HEK293T (cell line): ENCODE results near the gene KCNC1.

Source experiments
- CTCF ChIA-PET: fragments of 350-600 bp; formaldehyde crosslinking; extraction: SDS; loops from one replicate; lab custom pipeline; 2021; ENCODE audit warnings: antibody characterized with exemption, inconsistent platforms; lab: Yijun Ruan, JAX
- POLR2A ChIA-PET: fragments of 350-600 bp; formaldehyde crosslinking; extraction: SDS; loops from one replicate; lab custom pipeline; 2020; ENCODE audit warnings: antibody characterized with exemption, inconsistent platforms; lab: Yijun Ruan, JAX
- DNase-seq: peaks from one replicate; pipeline ENCODE4 v3.0.0; 2012; ENCODE audit warnings: mixed read lengths; ENCODE audit errors: extremely low spot score
- ARNT ChIP-seq: fragments of 450-650 bp; IDR thresholded peaks from 2 replicates; pipeline ENCODE4 v1.6.1; 2017; ENCODE audit warnings: mild to moderate bottlenecking
- BHLHE40 ChIP-seq: fragments of 450-650 bp; IDR thresholded peaks from 2 replicates; pipeline ENCODE4 v1.6.1; 2016; ENCODE audit warnings: mild to moderate bottlenecking, moderate library complexity, borderline replicate concordance
- CTBP1 ChIP-seq: fragments of 450-650 bp; IDR thresholded peaks from 2 replicates; pipeline ENCODE4 v1.6.1; 2016; ENCODE audit warnings: borderline replicate concordance
- ELF4 ChIP-seq: fragments of 450-650 bp; IDR thresholded peaks from 2 replicates; pipeline ENCODE4 v1.6.1; 2017; ENCODE audit warnings: antibody characterized with exemption
- FOXA1 ChIP-seq: fragments of 450-650 bp; IDR thresholded peaks from 2 replicates; pipeline ENCODE4 v1.6.1; 2016; ENCODE audit warnings: mild to moderate bottlenecking
- FOXK2 ChIP-seq: fragments of 450-650 bp; IDR thresholded peaks from 2 replicates; pipeline ENCODE4 v1.6.1; 2016; ENCODE audit warnings: mild to moderate bottlenecking
- FOXM1 ChIP-seq: fragments of 450-650 bp; IDR thresholded peaks from 2 replicates; pipeline ENCODE4 v1.6.1; 2017; ENCODE audit warnings: mild to moderate bottlenecking, borderline replicate concordance
- HDGF ChIP-seq: fragments of 450-650 bp; IDR thresholded peaks from 2 replicates; pipeline ENCODE4 v1.6.1; 2017; ENCODE audit warnings: antibody characterized with exemption, borderline replicate concordance
- L3MBTL2 ChIP-seq: fragments of 450-650 bp; conservative IDR thresholded peaks from 2 replicates; pipeline ENCODE4 v1.6.1; 2016; ENCODE audit warnings: mild to moderate bottlenecking
- LEF1 ChIP-seq: fragments of 450-650 bp; IDR thresholded peaks from 2 replicates; pipeline ENCODE4 v1.6.1; 2017; ENCODE audit warnings: mild to moderate bottlenecking, borderline replicate concordance
- NFRKB ChIP-seq: fragments of 450-650 bp; IDR thresholded peaks from 2 replicates; pipeline ENCODE4 v1.6.1; 2016; ENCODE audit warnings: mild to moderate bottlenecking, moderate library complexity
- PKNOX1 ChIP-seq: fragments of 450-650 bp; IDR thresholded peaks from 2 replicates; pipeline ENCODE4 v1.6.1; 2016
- SP1 ChIP-seq: fragments of 450-650 bp; IDR thresholded peaks from 2 replicates; pipeline ENCODE4 v1.6.1; 2017
- SUZ12 ChIP-seq: fragments of 450-650 bp; IDR thresholded peaks from 2 replicates; pipeline ENCODE4 v1.6.1; 2016; ENCODE audit warnings: mild to moderate bottlenecking
- TARDBP ChIP-seq: fragments of 450-650 bp; IDR thresholded peaks from 2 replicates; pipeline ENCODE4 v1.6.1; 2016
- ZNF384 ChIP-seq: fragments of 450-650 bp; IDR thresholded peaks from 2 replicates; pipeline ENCODE4 v1.6.1; 2016

KCNC1 gene

GRCh38 chr11:17724020-17724908 lies 10.3 kb upstream of the KCNC1 start:
- ChIA-PET CTCF (no interaction called here), POLR2A (no interaction called here)
- no peak for DNase-seq
- TF ChIP-seq BHLHE40 (no peak), ZNF384 (no peak), CTBP1 (no peak), HDGF (no peak), PKNOX1 (no peak), ELF4 (no peak), L3MBTL2 (no peak), ARNT (no peak), SUZ12 (no peak), NFRKB (no peak), TARDBP (no peak), LEF1 (no peak), SP1 (no peak), FOXM1 (no peak), FOXA1 (no peak)

- POLR2A ChIA-PET: no interaction called here
- CTCF ChIA-PET: interaction anchor here (0.7 kb wide), 1 partner anchor 9 kb away, joined by 3 read pairs; no protein-coding TSS in a partner anchor
- no peak for DNase-seq
- TF ChIP-seq LEF1: no peak
- TF ChIP-seq BHLHE40: no peak
- no peak for TF ChIP-seq SP1
- TF ChIP-seq ARNT: no peak
- no peak for TF ChIP-seq ZNF384
- TF ChIP-seq FOXK2: no peak
- no peak for TF ChIP-seq ELF4
- TF ChIP-seq CTBP1: no peak
- TF ChIP-seq L3MBTL2: no peak
These were observed 9.4 kb upstream of the KCNC1 start for GRCh38 chr11:17725174-17725573.

- CTCF ChIA-PET: interaction anchor here (0.5 to 4.5 kb wide), 23 partner anchors 10 to 270 kb away, joined by 3 to 61 read pairs (median 5); partner anchors contain the start of gene MYOD1
- POLR2A ChIA-PET: interaction anchor here (1.1 kb wide), 1 partner anchor 8 kb away, joined by 3 read pairs; no protein-coding TSS in a partner anchor
- DNase-seq: no peak
- no peak for TF ChIP-seq FOXA1
- no peak for TF ChIP-seq SUZ12
- no peak for TF ChIP-seq TARDBP
- no peak for TF ChIP-seq LEF1
- TF ChIP-seq FOXK2: no peak
- no peak for TF ChIP-seq FOXM1
- no peak for TF ChIP-seq ZNF384
- no peak for TF ChIP-seq NFRKB
- no peak for TF ChIP-seq ELF4
- TF ChIP-seq CTBP1: no peak
These were observed 4.4 kb upstream of the KCNC1 start for GRCh38 chr11:17730137-17730536.

- DNase-seq: peak; percentile 84
- ChIA-PET POLR2A (interaction anchor here (0.8 to 1.1 kb wide), 2 partner anchors 8 to 242 kb away, joined by 3 read pairs; no protein-coding TSS in a partner anchor), CTCF (interaction anchor here (0.5 to 4.5 kb wide), 43 partner anchors 8 to 473 kb away, joined by 3 to 61 read pairs (median 4); partner anchors contain the start of gene MYOD1)
- no peak for TF ChIP-seq CTBP1
These were observed 3.7 kb upstream of the KCNC1 start for GRCh38 chr11:17730608-17731462.

- no peak for TF ChIP-seq FOXA1
- TF ChIP-seq FOXK2: no peak
- TF ChIP-seq BHLHE40: no peak
- TF ChIP-seq SP1: no peak
- no peak for TF ChIP-seq CTBP1
- no peak for TF ChIP-seq ZNF384
- no peak for TF ChIP-seq L3MBTL2
- no peak for TF ChIP-seq FOXM1
- no peak for DNase-seq
- ChIA-PET CTCF (interaction anchor here (1.4 to 4.5 kb wide), 4 partner anchors 134 to 248 kb away, joined by 3 to 61 read pairs (median 24); no protein-coding TSS in a partner anchor), POLR2A (no interaction called here)
These were observed 1.3 kb upstream of the KCNC1 start for GRCh38 chr11:17733261-17733660.

GRCh38 chr11:17734986-17735817 lies 621 bp downstream of the KCNC1 start:
- CTCF ChIA-PET: interaction anchor here (1.3 to 2.3 kb wide), 2 partner anchors 8 to 15 kb away, joined by 4 to 5 read pairs; no protein-coding TSS in a partner anchor
- no peak for TF ChIP-seq PKNOX1
- no peak for TF ChIP-seq SUZ12
- TF ChIP-seq BHLHE40: no peak
- POLR2A ChIA-PET: no interaction called here
- DNase-seq: peak; percentile 64
